Testis (tissue), 2 donors: Measurements from ENCODE around the gene TSC22D2.

Experiments
- POLR2A ChIP-seq: fragments of 450-650 bp; IDR thresholded peaks from one replicate; pipeline ENCODE4 v1.6.1; 2017; ENCODE audit warnings: antibody characterized with exemption, mild to moderate bottlenecking, moderate library complexity
- TF ChIP-seq, protein P1 (sequence below), 3 experiments: fragments of 450-650 bp in 2 of 3; fragments of 200-600 bp in 1 of 3; sonication (generic) in 1 of 3; IDR thresholded peaks; one replicate each; pipeline ENCODE4 v1.5.1; 2016 to 2019; ENCODE audit warnings: antibody characterized with exemption in 3 of 3, mild to moderate bottlenecking in 2 of 3, moderate library complexity in 1 of 3

DNA sequence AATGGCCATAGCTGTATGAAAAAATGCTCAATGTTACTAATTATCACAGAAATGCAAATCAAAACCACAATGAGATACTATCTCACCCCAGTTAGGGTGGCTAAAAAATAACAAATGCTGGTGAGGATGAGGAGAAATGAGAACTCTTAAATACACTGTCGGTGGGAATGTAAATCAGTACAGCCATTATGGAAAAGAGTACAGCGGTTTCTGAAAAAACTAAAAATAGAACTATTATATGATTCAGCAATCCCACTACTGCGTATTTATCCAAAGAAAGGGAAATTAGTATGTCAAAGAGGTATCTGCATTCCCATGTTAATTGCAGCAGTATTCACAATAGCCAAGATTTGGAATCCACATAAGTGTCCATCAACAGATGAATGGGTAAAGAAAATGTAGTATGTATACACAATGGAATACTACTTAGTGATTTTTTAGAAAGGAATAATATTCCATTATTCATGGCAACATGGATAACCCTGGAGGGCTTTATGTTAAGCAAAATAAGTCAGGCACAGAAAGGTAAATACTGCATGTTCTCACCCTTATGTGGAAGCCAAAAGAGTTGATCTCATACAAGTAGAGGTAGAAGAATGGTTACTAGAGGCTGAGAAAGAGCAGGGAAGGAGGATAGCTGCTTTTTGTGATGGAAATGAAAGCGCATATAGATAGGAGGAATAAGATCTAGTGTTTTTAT lies 103.2 kb downstream of the TSC22D2 start:
- no peak for TF ChIP-seq POLR2A
- TF ChIP-seq, protein P1, sequence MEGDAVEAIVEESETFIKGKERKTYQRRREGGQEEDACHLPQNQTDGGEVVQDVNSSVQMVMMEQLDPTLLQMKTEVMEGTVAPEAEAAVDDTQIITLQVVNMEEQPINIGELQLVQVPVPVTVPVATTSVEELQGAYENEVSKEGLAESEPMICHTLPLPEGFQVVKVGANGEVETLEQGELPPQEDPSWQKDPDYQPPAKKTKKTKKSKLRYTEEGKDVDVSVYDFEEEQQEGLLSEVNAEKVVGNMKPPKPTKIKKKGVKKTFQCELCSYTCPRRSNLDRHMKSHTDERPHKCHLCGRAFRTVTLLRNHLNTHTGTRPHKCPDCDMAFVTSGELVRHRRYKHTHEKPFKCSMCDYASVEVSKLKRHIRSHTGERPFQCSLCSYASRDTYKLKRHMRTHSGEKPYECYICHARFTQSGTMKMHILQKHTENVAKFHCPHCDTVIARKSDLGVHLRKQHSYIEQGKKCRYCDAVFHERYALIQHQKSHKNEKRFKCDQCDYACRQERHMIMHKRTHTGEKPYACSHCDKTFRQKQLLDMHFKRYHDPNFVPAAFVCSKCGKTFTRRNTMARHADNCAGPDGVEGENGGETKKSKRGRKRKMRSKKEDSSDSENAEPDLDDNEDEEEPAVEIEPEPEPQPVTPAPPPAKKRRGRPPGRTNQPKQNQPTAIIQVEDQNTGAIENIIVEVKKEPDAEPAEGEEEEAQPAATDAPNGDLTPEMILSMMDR (IDR thresholded peaks at IDR 0.05) = no peak
